Measurements from ENCODE around the gene SMIM41.
A peak's percentile ranks its signal among the peaks of the same experiment; 100 is the strongest.

SMIM41 gene

DNA sequence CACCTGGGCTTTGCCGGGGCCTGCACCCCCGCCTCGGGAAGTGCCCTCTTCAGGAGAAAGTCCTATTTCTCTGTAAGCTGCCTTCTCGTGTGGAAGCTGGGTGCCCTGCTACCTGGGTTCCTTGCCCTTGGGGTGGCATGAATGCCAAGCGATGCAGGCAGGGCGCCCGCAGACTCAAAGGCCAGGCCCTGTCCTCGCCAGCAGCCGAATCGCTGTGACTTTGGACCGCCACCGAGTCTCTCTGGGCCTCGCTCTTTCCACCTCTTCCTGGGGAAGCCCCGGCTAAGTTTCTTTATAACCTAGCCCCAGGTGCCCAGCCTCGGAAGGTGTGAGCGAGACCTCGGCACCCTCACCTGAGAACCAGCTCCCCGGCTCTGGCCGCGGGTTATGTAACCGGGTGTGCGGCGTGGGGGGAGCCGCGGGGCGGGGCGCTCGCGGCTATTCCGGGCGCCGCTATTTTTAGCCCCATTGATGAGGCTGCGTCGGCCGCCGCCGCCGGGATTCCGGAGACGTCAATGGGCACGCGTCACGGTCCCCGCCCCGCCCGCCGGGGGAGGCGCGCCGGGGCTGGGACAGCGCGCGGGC is 42.8 kb upstream of the SMIM41 start:
- Histone ChIP-seq H3K9me2 (replicated peaks; ENCODE audit: insufficient read depth, low read length) (no peaks in the 10 kb centered on the region), H3K79me2 (ENCODE audit: low read length) (no peaks in the 10 kb centered on the region), H3K27ac (ENCODE audit: low read length) (peak overlapping the region; percentile 70), H3K9me3 (replicated peaks; ENCODE audit: insufficient read depth, low read length) (no peaks in the 10 kb centered on the region), H3K4me1 (ENCODE audit: low read length) (peaks cover 13% of the 10 kb centered on the region), H3F3A (ENCODE audit: insufficient read depth, low read length) (peaks cover 34% of the 10 kb centered on the region), H3K27me3 (replicated peaks; ENCODE audit: insufficient read depth, low read length) (peaks cover 13% of the 10 kb centered on the region; the same call in 1 of the 2 replicates), H3K9ac (ENCODE audit: low read length) (peak overlapping the region; percentile 62), H2AFZ (ENCODE audit: low read length) (no peak overlapping the region), H3K36me3 (replicated peaks; ENCODE audit: insufficient read depth, low read length) (no peaks in the 10 kb centered on the region), H3K4me3 (ENCODE audit: low read length) (0 out of 2 replicates have a peak overlapping the region, but pooled peaks have one; percentile 6), H3K4me2 (ENCODE audit: low read depth, low read length) (peak overlapping the region; percentile 65), H4K20me1 (ENCODE audit: insufficient read depth, low read length) (no peaks in the 10 kb centered on the region)
- TF ChIP-seq EZH2phosphoT487 (IDR thresholded peaks at IDR 0.05; ENCODE audit: low read length), result no peak
- DNase-seq, result peak; percentile 89

DNA sequence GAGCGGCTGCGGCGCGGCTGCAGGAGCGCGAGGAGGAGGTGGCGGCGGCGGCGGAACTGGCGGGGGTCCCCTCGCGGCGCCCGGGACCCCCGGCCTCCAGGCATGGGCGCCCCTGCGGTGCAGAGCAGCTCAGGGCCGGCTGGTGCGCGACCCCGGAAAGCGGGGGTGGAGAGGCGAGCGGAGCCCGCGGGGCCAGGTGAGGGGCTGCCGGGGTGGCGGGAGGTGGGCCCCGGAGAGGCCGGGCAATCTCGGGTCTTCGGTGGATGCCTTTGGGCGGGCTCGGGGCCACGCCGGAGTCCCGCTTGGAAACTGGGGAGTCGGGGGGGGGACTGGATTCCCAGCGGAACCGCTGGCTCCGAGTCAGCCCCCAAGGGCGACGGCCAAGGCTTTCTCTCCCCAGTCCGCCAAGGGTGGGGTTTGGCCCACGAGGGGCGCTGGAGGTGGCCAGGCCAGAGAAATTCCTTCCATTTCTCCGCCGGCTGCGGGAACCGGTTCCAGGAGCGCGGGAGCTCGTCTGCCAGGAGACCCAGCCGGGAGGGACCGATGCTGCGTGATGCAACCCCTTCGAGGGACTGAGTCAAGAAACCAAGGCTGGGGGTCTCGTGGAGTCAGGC is 42.1 kb upstream of the SMIM41 start:
- H2AFZ ChIP-seq (ENCODE audit: low read length), result peak overlapping the region; percentile 49; the same call in 1 of the 2 replicates
- H3K9me2 ChIP-seq (replicated peaks; ENCODE audit: insufficient read depth, low read length), result no peaks in the 10 kb centered on the region
- no peaks in the 10 kb centered on the region for H3K36me3 ChIP-seq (replicated peaks; ENCODE audit: insufficient read depth, low read length)
- no peaks in the 10 kb centered on the region for H4K20me1 ChIP-seq (ENCODE audit: insufficient read depth, low read length)
- H3K27me3 ChIP-seq (replicated peaks; ENCODE audit: insufficient read depth, low read length), result peaks cover 13% of the 10 kb centered on the region; the same call in 1 of the 2 replicates
- H3K27ac ChIP-seq (ENCODE audit: low read length), result peak overlapping the region; percentile 28; the same call in 1 of the 2 replicates
- TF ChIP-seq EZH2 (optimal IDR thresholded peaks at IDR 0.05; ENCODE audit: low read depth, low read length), result no peak
- TF ChIP-seq, protein P1, sequence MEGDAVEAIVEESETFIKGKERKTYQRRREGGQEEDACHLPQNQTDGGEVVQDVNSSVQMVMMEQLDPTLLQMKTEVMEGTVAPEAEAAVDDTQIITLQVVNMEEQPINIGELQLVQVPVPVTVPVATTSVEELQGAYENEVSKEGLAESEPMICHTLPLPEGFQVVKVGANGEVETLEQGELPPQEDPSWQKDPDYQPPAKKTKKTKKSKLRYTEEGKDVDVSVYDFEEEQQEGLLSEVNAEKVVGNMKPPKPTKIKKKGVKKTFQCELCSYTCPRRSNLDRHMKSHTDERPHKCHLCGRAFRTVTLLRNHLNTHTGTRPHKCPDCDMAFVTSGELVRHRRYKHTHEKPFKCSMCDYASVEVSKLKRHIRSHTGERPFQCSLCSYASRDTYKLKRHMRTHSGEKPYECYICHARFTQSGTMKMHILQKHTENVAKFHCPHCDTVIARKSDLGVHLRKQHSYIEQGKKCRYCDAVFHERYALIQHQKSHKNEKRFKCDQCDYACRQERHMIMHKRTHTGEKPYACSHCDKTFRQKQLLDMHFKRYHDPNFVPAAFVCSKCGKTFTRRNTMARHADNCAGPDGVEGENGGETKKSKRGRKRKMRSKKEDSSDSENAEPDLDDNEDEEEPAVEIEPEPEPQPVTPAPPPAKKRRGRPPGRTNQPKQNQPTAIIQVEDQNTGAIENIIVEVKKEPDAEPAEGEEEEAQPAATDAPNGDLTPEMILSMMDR (IDR thresholded peaks at IDR 0.05; ENCODE audit: low read length), result peak; percentile 6; the same call in 1 of the 2 replicates
- peak overlapping the region; percentile 99 for H3K4me2 ChIP-seq (ENCODE audit: low read depth, low read length)
- H3K4me1 ChIP-seq (ENCODE audit: low read length), result peaks cover 13% of the 10 kb centered on the region
- H3K9me3 ChIP-seq (replicated peaks; ENCODE audit: insufficient read depth, low read length), result no peaks in the 10 kb centered on the region
- peaks cover 29% of the 10 kb centered on the region for H3F3A ChIP-seq (ENCODE audit: insufficient read depth, low read length)
- H3K4me3 ChIP-seq (ENCODE audit: low read length), result peak overlapping the region; percentile 73
- no peaks in the 10 kb centered on the region for H3K79me2 ChIP-seq (ENCODE audit: low read length)
- DNase-seq, result no peak
- H3K9ac ChIP-seq (ENCODE audit: low read length), result peak overlapping the region; percentile 97

DNA sequence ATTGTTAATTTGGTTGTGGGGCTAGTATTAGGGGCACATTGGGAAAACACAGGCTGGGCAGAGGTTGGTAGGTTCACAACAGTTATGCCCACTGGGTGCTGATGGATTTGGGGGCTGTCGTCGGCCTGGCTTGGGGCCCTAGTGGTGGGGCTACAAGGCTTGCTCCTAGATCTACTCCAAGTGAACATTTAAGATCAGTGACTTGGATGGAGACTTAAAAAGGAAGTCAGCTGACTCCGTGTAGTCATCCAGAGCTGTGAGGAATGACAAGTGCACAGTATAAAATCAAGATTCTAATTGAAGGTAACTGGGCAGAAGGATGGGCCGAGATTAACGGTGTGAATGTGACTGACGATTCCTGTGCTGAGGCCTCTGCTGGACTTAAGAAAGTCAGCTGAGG is 41.1 kb upstream of the SMIM41 start:
- H3K4me2 ChIP-seq (ENCODE audit: low read depth, low read length), result no peak overlapping the region
- TF ChIP-seq EZH2phosphoT487 (IDR thresholded peaks at IDR 0.05; ENCODE audit: low read length) (no peak), EZH2 (optimal IDR thresholded peaks at IDR 0.05; ENCODE audit: low read depth, low read length) (no peak)
- TF ChIP-seq, protein P1 (IDR thresholded peaks at IDR 0.05; ENCODE audit: low read length), result no peak
- H3K79me2 ChIP-seq (ENCODE audit: low read length), result no peaks in the 10 kb centered on the region
- H3K4me3 ChIP-seq (ENCODE audit: low read length), result no peak overlapping the region
- H3K27ac ChIP-seq (ENCODE audit: low read length), result no peak overlapping the region
- no peak for DNase-seq
- peaks cover 25% of the 10 kb centered on the region for H3F3A ChIP-seq (ENCODE audit: insufficient read depth, low read length)
- H2AFZ ChIP-seq (ENCODE audit: low read length), result no peak overlapping the region
- H3K27me3 ChIP-seq (replicated peaks; ENCODE audit: insufficient read depth, low read length), result peaks cover 13% of the 10 kb centered on the region; the same call in 1 of the 2 replicates
- no peak overlapping the region for H3K9ac ChIP-seq (ENCODE audit: low read length)
- H3K9me2 ChIP-seq (replicated peaks; ENCODE audit: insufficient read depth, low read length), result no peaks in the 10 kb centered on the region
- H3K9me3 ChIP-seq (replicated peaks; ENCODE audit: insufficient read depth, low read length), result no peaks in the 10 kb centered on the region
- H4K20me1 ChIP-seq (ENCODE audit: insufficient read depth, low read length), result no peaks in the 10 kb centered on the region
- no peaks in the 10 kb centered on the region for H3K36me3 ChIP-seq (replicated peaks; ENCODE audit: insufficient read depth, low read length)
- H3K4me1 ChIP-seq (ENCODE audit: low read length), result peaks cover 11% of the 10 kb centered on the region

DNA sequence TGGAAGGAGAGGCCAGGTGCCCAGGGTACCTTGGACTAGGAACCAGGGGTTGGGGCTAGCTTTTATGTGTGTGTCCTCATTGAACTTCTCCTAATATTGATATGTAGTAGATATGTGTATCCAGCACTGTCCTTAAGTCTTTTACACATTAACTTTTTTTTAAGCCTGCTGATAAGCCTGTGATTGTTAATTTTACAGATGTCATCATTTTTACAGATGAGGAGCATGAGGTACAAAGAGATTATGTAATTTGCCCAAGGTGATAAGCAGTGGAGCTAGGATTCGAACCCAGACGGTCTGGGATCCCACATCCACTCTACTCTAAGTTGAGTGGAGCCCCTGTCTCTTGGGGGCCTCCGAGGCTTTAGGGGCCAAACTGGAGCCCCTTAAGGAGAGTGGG is 38.5 kb upstream of the SMIM41 start:
- no peaks in the 10 kb centered on the region for H3K9me3 ChIP-seq (replicated peaks; ENCODE audit: insufficient read depth, low read length)
- H2AFZ ChIP-seq (ENCODE audit: low read length), result no peak overlapping the region
- H3K27ac ChIP-seq (ENCODE audit: low read length), result no peak overlapping the region
- H3K9ac ChIP-seq (ENCODE audit: low read length), result no peak overlapping the region
- no peaks in the 10 kb centered on the region for H3K79me2 ChIP-seq (ENCODE audit: low read length)
- H4K20me1 ChIP-seq (ENCODE audit: insufficient read depth, low read length), result no peaks in the 10 kb centered on the region
- peaks cover 13% of the 10 kb centered on the region for H3F3A ChIP-seq (ENCODE audit: insufficient read depth, low read length)
- H3K36me3 ChIP-seq (replicated peaks; ENCODE audit: insufficient read depth, low read length), result no peaks in the 10 kb centered on the region
- no peak overlapping the region for H3K4me3 ChIP-seq (ENCODE audit: low read length)
- TF ChIP-seq, protein P1 (IDR thresholded peaks at IDR 0.05; ENCODE audit: low read length), result no peak
- TF ChIP-seq EZH2 (optimal IDR thresholded peaks at IDR 0.05; ENCODE audit: low read depth, low read length) (no peak), EZH2phosphoT487 (IDR thresholded peaks at IDR 0.05; ENCODE audit: low read length) (no peak)
- no peaks in the 10 kb centered on the region for H3K9me2 ChIP-seq (replicated peaks; ENCODE audit: insufficient read depth, low read length)
- no peak overlapping the region for H3K4me2 ChIP-seq (ENCODE audit: low read depth, low read length)
- H3K4me1 ChIP-seq (ENCODE audit: low read length), result peaks cover 7% of the 10 kb centered on the region
- no peaks in the 10 kb centered on the region for H3K27me3 ChIP-seq (replicated peaks; ENCODE audit: insufficient read depth, low read length)
- no peak for DNase-seq
